SU-DHL-6 (cell line): ENCODE measurements around the gene GPC2.
"Not testable (repeated sequence)": the region's sequence is repeated elsewhere in the genome, so short reads cannot be mapped to it uniquely, and the experiment has no call there.

Experiments used
- H2AFZ ChIP-seq: fragments of 200-600 bp; sonication (generic); 2 replicates; pipeline ENCODE4 v1.6.1; 2014; ENCODE audit warnings: low read depth, mild to moderate bottlenecking, moderate library complexity, mixed read lengths, antibody characterized with exemption, low read length; ENCODE audit not compliant: severe bottlenecking
- H3F3A ChIP-seq: fragments of 200-600 bp; shearing (Covaris generic); 2 replicates; pipeline ENCODE4 v1.6.0; 2016; ENCODE audit warnings: antibody characterized with exemption, mild to moderate bottlenecking; ENCODE audit not compliant: insufficient read depth
- H3K27ac ChIP-seq: fragments of 200-600 bp; sonication (generic); 2 replicates; pipeline ENCODE4 v1.5.1; 2016; ENCODE audit warnings: low read depth, mild to moderate bottlenecking, low read length, moderate library complexity, mixed read lengths
- H3K27me3 ChIP-seq: fragments of 200-600 bp; sonication (generic), shearing (Covaris generic); 2 replicates; pipeline ENCODE4 v1.6.0; 2014; ENCODE audit warnings: mild to moderate bottlenecking, low read length
- H3K36me3 ChIP-seq: fragments of 200-600 bp; sonication (generic); 2 replicates; pipeline ENCODE4 v1.6.1; 2014; ENCODE audit warnings: mild to moderate bottlenecking, low read length, mixed read lengths
- H3K4me2 ChIP-seq: fragments of 300-600, 200-600 bp; shearing (Covaris generic), sonication (generic); 2 replicates; pipeline ENCODE4 v1.6.0; 2014; ENCODE audit warnings: low read length, low read depth, mild to moderate bottlenecking; ENCODE audit not compliant: poor library complexity, severe bottlenecking
- H3K4me3 ChIP-seq: fragments of 200-600 bp; sonication (generic); 2 replicates; pipeline ENCODE4 v1.5.1; 2014; ENCODE audit warnings: antibody characterized with exemption, low read length, mild to moderate bottlenecking, mixed read lengths; ENCODE audit not compliant: insufficient read depth, poor library complexity, severe bottlenecking
- H3K79me2 ChIP-seq: fragments of 200-600 bp; sonication (generic); 2 replicates; pipeline ENCODE4 v1.6.1; 2014; ENCODE audit warnings: mild to moderate bottlenecking, low read length, moderate library complexity; ENCODE audit not compliant: insufficient read depth
- H3K9ac ChIP-seq: fragments of 200-600 bp; sonication (generic); 2 replicates; pipeline ENCODE4 v1.7.0; 2014; ENCODE audit warnings: mild to moderate bottlenecking, low read length
- H3K9me2 ChIP-seq: fragments of 200-600 bp; sonication (generic); replicated peaks from 2 replicates; pipeline ENCODE4 v1.6.1; 2014; ENCODE audit warnings: low read length; ENCODE audit not compliant: insufficient read depth
- H3K9me3 ChIP-seq: fragments of 200-600 bp; sonication (generic); 2 replicates; pipeline ENCODE4 v1.6.1; 2014; ENCODE audit warnings: low read length, mixed read lengths; ENCODE audit not compliant: insufficient read depth
- H4K20me1 ChIP-seq: fragments of 200-600 bp; sonication (generic); 2 replicates; pipeline ENCODE4 v1.6.1; 2014; ENCODE audit warnings: low read depth, mild to moderate bottlenecking, antibody characterized with exemption, low read length, moderate library complexity, mixed read lengths
- CTCF ChIP-seq: fragments of 200-600 bp; sonication (generic); IDR thresholded peaks from one replicate; pipeline ENCODE4 v1.5.1; 2017; ENCODE audit warnings: antibody characterized with exemption, mild to moderate bottlenecking, low read length, moderate library complexity; ENCODE audit not compliant: insufficient read depth, poor library complexity, severe bottlenecking
- EZH2phosphoT487 ChIP-seq: fragments of 200-600 bp; sonication (generic), shearing (Covaris generic); conservative IDR thresholded peaks from 2 replicates; pipeline ENCODE4 v1.6.1; 2018; ENCODE audit warnings: mild to moderate bottlenecking, antibody characterized with exemption, low read length, moderate library complexity, mixed read lengths

The GPC2 gene

GRCh38 chr7:100132697-100133151 is 44.5 kb downstream of the GPC2 start:
- Histone ChIP-seq H3K9ac (no peak overlapping the region), H3K9me3 (no peaks in the 10 kb centered on the region), H3K27ac (no peak overlapping the region), H3K4me3 (no peak overlapping the region), H2AFZ (no peak overlapping the region), H4K20me1 (no peaks in the 10 kb centered on the region), H3K4me2 (no peak overlapping the region), H3K9me2 (no peaks in the 10 kb centered on the region), H3K27me3 (no peaks in the 10 kb centered on the region), H3F3A (peaks cover 19% of the 10 kb centered on the region), H3K36me3 (no peaks in the 10 kb centered on the region), H3K79me2 (no peaks in the 10 kb centered on the region)
- TF ChIP-seq CTCF (peak; percentile 93), EZH2phosphoT487 (no peak)

- TF ChIP-seq EZH2phosphoT487 (no peak), CTCF (no peak)
- Histone ChIP-seq H3K4me2 (no peak overlapping the region), H3K27ac (no peak overlapping the region), H3K9me3 (no peaks in the 10 kb centered on the region), H3K79me2 (no peaks in the 10 kb centered on the region), H3K9ac (no peak overlapping the region), H3K4me3 (no peak overlapping the region), H3K9me2 (no peaks in the 10 kb centered on the region), H4K20me1 (no peaks in the 10 kb centered on the region), H3K27me3 (no peaks in the 10 kb centered on the region), H2AFZ (no peak overlapping the region), H3K36me3 (no peaks in the 10 kb centered on the region), H3F3A (peaks cover 15% of the 10 kb centered on the region)
These were observed 45.1 kb downstream of the GPC2 start for GRCh38 chr7:100132126-100132525.

GRCh38 chr7:100130608-100131453 is 46.4 kb downstream of the GPC2 start:
- Histone ChIP-seq H2AFZ (no peak overlapping the region), H3F3A (peaks cover 23% of the 10 kb centered on the region), H3K9me2 (no peaks in the 10 kb centered on the region), H3K4me3 (no peak overlapping the region), H3K4me2 (peak overlapping the region; percentile 22), H3K27ac (no peak overlapping the region), H3K79me2 (peaks cover 6% of the 10 kb centered on the region; the same call in 1 of the 2 replicates), H3K36me3 (no peaks in the 10 kb centered on the region), H3K27me3 (no peaks in the 10 kb centered on the region), H4K20me1 (no peaks in the 10 kb centered on the region), H3K9me3 (no peaks in the 10 kb centered on the region), H3K9ac (no peak overlapping the region)
- TF ChIP-seq EZH2phosphoT487, result no peak
- peak; percentile 48 for TF ChIP-seq CTCF

- H3K9me3 ChIP-seq, H3K9me2 ChIP-seq, H3K4me3 ChIP-seq, H3K27ac ChIP-seq, H3K4me2 ChIP-seq, H3K27me3 ChIP-seq, H3K36me3 ChIP-seq, H3K9ac ChIP-seq, H2AFZ ChIP-seq, H4K20me1 ChIP-seq: not testable (repeated sequence)
- Histone ChIP-seq H3F3A (peaks cover 23% of the 10 kb centered on the region), H3K79me2 (peaks cover 11% of the 10 kb centered on the region)
These were observed 47.0 kb downstream of the GPC2 start for GRCh38 chr7:100130220-100130607.
